ENCODE measurements around the gene HHEX. TPM values are rescaled to one million over a fixed set of nuclear protein-coding genes. Genes with fewer than 3 reads are reported as not detected.
"Not testable (repeated sequence)": the region's sequence is repeated elsewhere in the genome, so short reads cannot be mapped to it uniquely, and the experiment has no call there.

HHEX gene
- total RNA-seq, 1 donor from 2014 or later = 2.1 TPM

DNA sequence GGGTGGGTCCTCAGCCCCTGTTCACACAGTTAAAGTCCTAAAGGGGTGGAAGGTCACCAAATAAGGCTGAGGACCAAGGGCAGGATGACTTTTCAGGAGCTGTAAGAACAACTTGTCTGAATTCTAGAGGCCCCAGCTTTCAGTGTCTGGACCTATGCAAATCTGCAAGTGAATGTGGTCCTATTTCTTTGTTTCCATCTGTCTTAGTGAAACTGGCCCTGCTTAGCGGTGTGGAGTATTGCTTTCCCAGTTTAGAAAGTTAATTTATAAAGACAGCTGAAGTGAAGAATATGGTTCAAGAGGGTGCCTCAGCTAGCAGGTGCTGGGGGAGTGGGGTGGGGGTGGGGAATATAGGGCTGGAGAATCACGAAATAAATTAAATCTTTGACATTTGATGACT, 40.1 kb downstream of the HHEX start:
- TF ChIP-seq, protein P1, sequence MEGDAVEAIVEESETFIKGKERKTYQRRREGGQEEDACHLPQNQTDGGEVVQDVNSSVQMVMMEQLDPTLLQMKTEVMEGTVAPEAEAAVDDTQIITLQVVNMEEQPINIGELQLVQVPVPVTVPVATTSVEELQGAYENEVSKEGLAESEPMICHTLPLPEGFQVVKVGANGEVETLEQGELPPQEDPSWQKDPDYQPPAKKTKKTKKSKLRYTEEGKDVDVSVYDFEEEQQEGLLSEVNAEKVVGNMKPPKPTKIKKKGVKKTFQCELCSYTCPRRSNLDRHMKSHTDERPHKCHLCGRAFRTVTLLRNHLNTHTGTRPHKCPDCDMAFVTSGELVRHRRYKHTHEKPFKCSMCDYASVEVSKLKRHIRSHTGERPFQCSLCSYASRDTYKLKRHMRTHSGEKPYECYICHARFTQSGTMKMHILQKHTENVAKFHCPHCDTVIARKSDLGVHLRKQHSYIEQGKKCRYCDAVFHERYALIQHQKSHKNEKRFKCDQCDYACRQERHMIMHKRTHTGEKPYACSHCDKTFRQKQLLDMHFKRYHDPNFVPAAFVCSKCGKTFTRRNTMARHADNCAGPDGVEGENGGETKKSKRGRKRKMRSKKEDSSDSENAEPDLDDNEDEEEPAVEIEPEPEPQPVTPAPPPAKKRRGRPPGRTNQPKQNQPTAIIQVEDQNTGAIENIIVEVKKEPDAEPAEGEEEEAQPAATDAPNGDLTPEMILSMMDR (IDR thresholded peaks at IDR 0.05; ENCODE audit: borderline replicate concordance) = no peak
- no peak overlapping the region for H3K27ac ChIP-seq (replicated peaks)
- H3K9me3 ChIP-seq (replicated peaks) = no peaks in the 10 kb centered on the region
- no peaks in the 10 kb centered on the region for H3K4me1 ChIP-seq
- intact Hi-C loops (cut with micrococcal nuclease) = no loop called here
- no peaks in the 10 kb centered on the region for H3K36me3 ChIP-seq
- peaks cover 3% of the 10 kb centered on the region for H3K27me3 ChIP-seq (ENCODE audit: low read depth)
- H3K4me3 ChIP-seq = no peak overlapping the region
- no peak for DNase-seq

DNA sequence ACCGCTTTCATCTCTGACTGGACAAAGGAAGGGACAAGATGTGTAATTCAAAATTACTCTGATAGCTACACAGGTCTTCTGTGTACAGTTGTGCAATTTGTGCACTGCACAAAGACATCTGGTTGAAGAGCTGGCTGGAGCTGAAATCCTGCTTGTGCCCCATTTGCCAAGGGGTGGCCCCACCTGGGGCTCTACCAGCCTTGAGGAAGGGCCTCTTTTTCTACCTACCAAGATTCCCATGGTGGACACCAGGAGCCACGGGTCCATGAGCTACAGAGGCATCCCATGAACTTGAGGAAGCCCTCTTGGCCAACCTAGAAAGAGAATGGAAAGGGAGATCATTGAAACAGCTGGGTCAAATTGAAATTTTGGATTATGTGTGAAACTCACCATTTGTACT, 43.2 kb downstream of the HHEX start:
- TF ChIP-seq, protein P1 (IDR thresholded peaks at IDR 0.05; ENCODE audit: borderline replicate concordance) = no peak
- DNase-seq = no peak
- H3K27me3 ChIP-seq (ENCODE audit: low read depth) = peaks cover 7% of the 10 kb centered on the region

DNA sequence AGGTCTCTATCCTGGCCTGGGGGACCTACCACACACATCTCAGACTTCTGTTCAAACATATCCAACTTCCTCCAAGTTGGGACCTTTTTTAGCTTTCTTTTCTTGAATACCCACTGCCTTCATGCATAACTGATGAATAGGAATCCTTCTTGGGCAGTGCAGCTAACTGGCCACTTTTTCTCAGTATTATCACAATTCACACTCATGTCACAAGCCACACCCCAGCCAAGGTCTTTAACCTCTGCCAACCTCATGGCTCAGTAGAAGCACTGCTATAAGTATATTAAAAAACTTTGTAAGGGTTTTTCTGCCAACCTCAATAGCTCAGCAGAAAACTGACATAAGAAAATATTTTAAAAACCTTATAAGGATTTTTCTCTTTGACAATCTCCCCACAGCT, 44.5 kb downstream of the HHEX start:
- Histone ChIP-seq H3K27ac (replicated peaks) (no peak overlapping the region), H3K9me3 (replicated peaks) (no peaks in the 10 kb centered on the region), H3K27me3 (ENCODE audit: low read depth) (peaks cover 9% of the 10 kb centered on the region), H3K4me1 (no peaks in the 10 kb centered on the region), H3K4me3 (no peak overlapping the region), H3K36me3 (no peaks in the 10 kb centered on the region)
- TF ChIP-seq, protein P1 (IDR thresholded peaks at IDR 0.05; ENCODE audit: borderline replicate concordance) = no peak
- intact Hi-C loops (cut with micrococcal nuclease) = no loop called here
- no peak for DNase-seq

More for the DNA sequence above, 43.2 kb downstream of the HHEX start:
- H3K27ac ChIP-seq (replicated peaks) = no peak overlapping the region
- H3K9me3 ChIP-seq (replicated peaks) = no peaks in the 10 kb centered on the region
- no peak overlapping the region for H3K4me3 ChIP-seq
- no peaks in the 10 kb centered on the region for H3K4me1 ChIP-seq
- intact Hi-C loops (cut with micrococcal nuclease) = no loop called here
- no peaks in the 10 kb centered on the region for H3K36me3 ChIP-seq

DNA sequence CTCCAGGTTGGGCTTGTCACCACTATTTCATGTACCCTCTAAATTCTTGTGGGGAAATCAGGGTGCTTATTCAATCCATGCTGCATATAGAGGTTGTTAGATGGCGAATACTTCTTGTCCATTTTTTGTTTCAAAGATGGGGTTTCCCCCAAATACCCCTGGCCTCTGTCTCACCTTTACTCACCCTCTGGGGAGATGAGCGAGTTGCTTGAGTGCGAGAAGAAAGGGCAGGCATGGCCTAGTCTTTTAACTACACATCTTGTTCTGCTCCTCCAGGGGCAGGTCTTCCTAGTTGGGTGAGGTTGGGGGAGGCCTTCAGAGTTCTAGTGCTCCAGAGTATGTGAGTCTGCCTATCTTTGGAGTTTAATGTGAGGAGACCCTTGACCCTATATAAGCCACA, 46.2 kb downstream of the HHEX start:
- no peak overlapping the region for H3K4me3 ChIP-seq
- peaks cover 15% of the 10 kb centered on the region for H3K27me3 ChIP-seq (ENCODE audit: low read depth)
- no peak overlapping the region for H3K27ac ChIP-seq (replicated peaks)
- H3K36me3 ChIP-seq = no peaks in the 10 kb centered on the region
- TF ChIP-seq, protein P1 (IDR thresholded peaks at IDR 0.05; ENCODE audit: borderline replicate concordance) = no peak
- H3K4me1 ChIP-seq = no peaks in the 10 kb centered on the region
- DNase-seq = no peak
- H3K9me3 ChIP-seq (replicated peaks) = no peaks in the 10 kb centered on the region
- intact Hi-C loops (cut with micrococcal nuclease) = no loop called here

DNA sequence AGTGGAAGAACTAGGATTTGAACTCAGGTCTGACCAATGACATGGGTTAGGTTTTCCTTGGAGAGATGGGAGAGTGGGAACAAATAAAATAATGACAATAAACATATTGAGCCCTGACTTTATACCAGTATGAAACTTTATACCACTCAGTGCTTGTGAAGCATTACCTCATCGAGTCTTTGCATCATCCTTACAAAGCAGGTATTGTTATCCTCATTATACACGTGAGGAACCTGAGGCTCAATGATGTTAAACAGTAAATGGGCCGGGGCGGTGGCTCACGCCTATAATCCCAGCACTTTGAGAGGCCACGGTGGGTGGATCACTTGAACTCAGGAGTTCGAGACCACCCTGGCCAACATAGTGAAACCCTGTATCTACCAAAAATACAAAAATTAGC, 47.7 kb downstream of the HHEX start:
- Histone ChIP-seq H3K27me3 (ENCODE audit: low read depth) (peaks cover 15% of the 10 kb centered on the region), H3K36me3 (no peaks in the 10 kb centered on the region), H3K27ac (replicated peaks) (no peak overlapping the region), H3K4me1 (no peaks in the 10 kb centered on the region), H3K4me3 (no peak overlapping the region), H3K9me3 (replicated peaks) (no peaks in the 10 kb centered on the region)
- no peak for DNase-seq
- intact Hi-C loops (cut with micrococcal nuclease) = no loop called here
- TF ChIP-seq, protein P1 (IDR thresholded peaks at IDR 0.05; ENCODE audit: borderline replicate concordance) = no peak

DNA sequence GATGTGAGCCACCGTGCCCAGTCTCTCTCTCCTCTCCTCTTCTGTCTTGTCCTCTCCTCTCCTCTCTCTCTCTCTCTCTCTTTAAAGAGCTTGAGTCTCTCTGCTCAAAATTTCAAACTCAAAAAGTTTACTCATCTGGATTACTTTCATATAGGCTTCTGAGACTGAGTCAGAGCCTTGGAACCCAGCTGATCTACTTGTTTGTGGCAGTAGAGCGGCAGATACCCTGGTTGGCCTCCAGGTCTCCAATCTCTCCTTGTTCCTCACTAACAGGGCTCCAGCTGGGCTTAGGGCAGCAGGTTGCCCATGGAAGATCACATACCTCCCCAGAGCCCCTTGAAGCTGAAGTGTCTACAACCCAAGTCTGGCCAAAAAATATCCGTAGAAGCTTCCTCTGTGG, 51.0 kb downstream of the HHEX start:
- Histone ChIP-seq H3K27ac (replicated peaks) (no peak overlapping the region), H3K9me3 (replicated peaks) (no peaks in the 10 kb centered on the region), H3K4me1 (no peaks in the 10 kb centered on the region), H3K36me3 (no peaks in the 10 kb centered on the region), H3K27me3 (ENCODE audit: low read depth) (peaks cover 12% of the 10 kb centered on the region), H3K4me3 (no peak overlapping the region)
- no peak for DNase-seq
- TF ChIP-seq, protein P1 (IDR thresholded peaks at IDR 0.05; ENCODE audit: borderline replicate concordance) = no peak
- intact Hi-C loops (cut with micrococcal nuclease) = no loop called here

DNA sequence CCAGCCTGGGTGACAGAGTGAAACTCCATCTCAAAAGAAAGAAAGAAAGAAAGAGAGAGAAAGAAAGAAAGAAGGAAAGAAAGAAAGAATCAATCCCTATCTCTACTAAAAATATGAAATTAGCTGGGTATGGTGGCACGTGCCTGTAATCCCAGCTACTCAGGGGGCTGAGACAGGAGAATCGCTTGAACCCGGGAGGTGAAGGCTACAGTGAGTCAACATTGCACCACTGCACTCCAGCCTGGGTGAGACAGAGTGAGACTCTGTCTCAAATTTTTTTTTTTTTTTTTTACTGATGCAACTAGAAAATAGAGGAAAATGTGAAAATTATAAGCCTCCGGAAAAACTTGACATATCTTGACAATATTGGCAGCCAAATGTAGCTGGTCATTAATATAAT, 52.0 kb downstream of the HHEX start:
- H3K9me3 ChIP-seq (replicated peaks); H3K4me1 ChIP-seq; H3K27ac ChIP-seq (replicated peaks); intact Hi-C loops (cut with micrococcal nuclease); H3K4me3 ChIP-seq; H3K36me3 ChIP-seq; DNase-seq; H3K27me3 ChIP-seq (ENCODE audit: low read depth): not testable (repeated sequence)
